ENCODE data around the gene STMND1. TPM values are rescaled to one million over a fixed set of nuclear protein-coding genes. Genes with fewer than 3 reads are reported as not detected.

Gene STMND1
- total and polyA plus RNA-seq, 2 experiments from 2014 or later: 0.80 TPM; not detected in 1

DNA sequence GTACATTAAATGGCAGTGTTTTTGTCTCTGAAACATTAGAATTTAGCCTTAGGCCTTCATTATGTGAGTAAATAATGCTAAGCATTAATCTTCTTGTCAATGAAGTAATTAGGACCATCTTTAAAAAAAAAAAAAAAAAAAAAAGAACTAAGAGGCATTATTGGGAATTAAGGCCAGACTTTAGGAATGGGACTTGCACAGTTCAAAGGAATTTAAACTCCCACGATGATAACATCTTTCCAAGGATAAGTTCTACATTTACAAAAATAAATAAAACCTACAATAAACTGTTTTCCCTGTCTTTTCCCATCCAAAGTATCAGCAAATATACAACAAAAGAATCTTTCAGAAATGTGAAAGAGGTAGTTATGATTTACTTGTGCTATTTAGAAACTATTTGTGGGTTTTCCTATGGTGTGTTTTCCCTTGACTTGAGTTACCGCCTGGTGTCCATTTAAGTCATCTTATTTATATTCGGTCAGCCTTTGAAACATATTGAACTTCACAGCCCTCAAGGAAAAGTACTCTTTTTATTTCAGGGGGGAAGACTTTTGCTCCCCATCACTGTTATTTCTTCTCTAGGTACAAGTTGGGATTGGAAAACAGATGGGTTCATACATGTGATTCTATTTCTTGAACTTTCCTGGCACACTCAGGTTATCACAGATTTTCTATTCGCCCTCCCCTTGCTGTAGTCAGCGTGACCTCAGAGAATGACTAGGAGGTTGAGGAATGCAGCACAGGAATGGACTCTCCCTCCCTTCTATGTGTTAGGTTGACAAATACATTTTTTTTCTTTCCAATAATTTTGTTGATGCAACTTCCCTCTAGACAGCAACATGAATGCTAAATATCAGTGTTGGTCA lies 13.6 kb downstream of the STMND1 start:
- no peaks in the 10 kb centered on the region for H3K36me3 ChIP-seq (ENCODE audit: insufficient read depth)
- no peaks in the 10 kb centered on the region for H3K4me1 Mint-ChIP-seq
- H3F3A ChIP-seq (replicated peaks; ENCODE audit: low read depth): no peaks in the 10 kb centered on the region
- no peaks in the 10 kb centered on the region for H3K79me2 ChIP-seq (replicated peaks; ENCODE audit: insufficient read depth)
- H3K9me3 Mint-ChIP-seq: no peaks in the 10 kb centered on the region
- H3K27ac ChIP-seq (ENCODE audit: low read depth): no peak overlapping the region
- no peaks in the 10 kb centered on the region for H3K9me2 ChIP-seq (ENCODE audit: insufficient read depth)
- no peak overlapping the region for H3K4me3 ChIP-seq
- no peak overlapping the region for H3K27ac Mint-ChIP-seq
- no peak for DNase-seq (ENCODE audit: low spot score)
- H3K4me1 ChIP-seq (ENCODE audit: insufficient read depth): no peaks in the 10 kb centered on the region
- H3K4me2 ChIP-seq: no peak overlapping the region
- no peak overlapping the region for H3K4me3 Mint-ChIP-seq
- H2AFZ ChIP-seq: no peak overlapping the region
- no peak for TF ChIP-seq NANOG (IDR thresholded peaks at IDR 0.05; ENCODE audit: borderline replicate concordance)
- no peak for TF ChIP-seq EZH2 (IDR thresholded peaks at IDR 0.05; ENCODE audit: low read depth, unreplicated experiment)
- TF ChIP-seq, protein P1, sequence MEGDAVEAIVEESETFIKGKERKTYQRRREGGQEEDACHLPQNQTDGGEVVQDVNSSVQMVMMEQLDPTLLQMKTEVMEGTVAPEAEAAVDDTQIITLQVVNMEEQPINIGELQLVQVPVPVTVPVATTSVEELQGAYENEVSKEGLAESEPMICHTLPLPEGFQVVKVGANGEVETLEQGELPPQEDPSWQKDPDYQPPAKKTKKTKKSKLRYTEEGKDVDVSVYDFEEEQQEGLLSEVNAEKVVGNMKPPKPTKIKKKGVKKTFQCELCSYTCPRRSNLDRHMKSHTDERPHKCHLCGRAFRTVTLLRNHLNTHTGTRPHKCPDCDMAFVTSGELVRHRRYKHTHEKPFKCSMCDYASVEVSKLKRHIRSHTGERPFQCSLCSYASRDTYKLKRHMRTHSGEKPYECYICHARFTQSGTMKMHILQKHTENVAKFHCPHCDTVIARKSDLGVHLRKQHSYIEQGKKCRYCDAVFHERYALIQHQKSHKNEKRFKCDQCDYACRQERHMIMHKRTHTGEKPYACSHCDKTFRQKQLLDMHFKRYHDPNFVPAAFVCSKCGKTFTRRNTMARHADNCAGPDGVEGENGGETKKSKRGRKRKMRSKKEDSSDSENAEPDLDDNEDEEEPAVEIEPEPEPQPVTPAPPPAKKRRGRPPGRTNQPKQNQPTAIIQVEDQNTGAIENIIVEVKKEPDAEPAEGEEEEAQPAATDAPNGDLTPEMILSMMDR (conservative IDR thresholded peaks at IDR 0.05; ENCODE audit: low read depth in 2 of 2): no peak
- TF ChIP-seq STAT1 (IDR thresholded peaks at IDR 0.05; ENCODE audit: unreplicated experiment): no peak
- TF ChIP-seq, protein P2, sequence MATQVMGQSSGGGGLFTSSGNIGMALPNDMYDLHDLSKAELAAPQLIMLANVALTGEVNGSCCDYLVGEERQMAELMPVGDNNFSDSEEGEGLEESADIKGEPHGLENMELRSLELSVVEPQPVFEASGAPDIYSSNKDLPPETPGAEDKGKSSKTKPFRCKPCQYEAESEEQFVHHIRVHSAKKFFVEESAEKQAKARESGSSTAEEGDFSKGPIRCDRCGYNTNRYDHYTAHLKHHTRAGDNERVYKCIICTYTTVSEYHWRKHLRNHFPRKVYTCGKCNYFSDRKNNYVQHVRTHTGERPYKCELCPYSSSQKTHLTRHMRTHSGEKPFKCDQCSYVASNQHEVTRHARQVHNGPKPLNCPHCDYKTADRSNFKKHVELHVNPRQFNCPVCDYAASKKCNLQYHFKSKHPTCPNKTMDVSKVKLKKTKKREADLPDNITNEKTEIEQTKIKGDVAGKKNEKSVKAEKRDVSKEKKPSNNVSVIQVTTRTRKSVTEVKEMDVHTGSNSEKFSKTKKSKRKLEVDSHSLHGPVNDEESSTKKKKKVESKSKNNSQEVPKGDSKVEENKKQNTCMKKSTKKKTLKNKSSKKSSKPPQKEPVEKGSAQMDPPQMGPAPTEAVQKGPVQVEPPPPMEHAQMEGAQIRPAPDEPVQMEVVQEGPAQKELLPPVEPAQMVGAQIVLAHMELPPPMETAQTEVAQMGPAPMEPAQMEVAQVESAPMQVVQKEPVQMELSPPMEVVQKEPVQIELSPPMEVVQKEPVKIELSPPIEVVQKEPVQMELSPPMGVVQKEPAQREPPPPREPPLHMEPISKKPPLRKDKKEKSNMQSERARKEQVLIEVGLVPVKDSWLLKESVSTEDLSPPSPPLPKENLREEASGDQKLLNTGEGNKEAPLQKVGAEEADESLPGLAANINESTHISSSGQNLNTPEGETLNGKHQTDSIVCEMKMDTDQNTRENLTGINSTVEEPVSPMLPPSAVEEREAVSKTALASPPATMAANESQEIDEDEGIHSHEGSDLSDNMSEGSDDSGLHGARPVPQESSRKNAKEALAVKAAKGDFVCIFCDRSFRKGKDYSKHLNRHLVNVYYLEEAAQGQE (IDR thresholded peaks at IDR 0.05; ENCODE audit: unreplicated experiment): no peak
- TF ChIP-seq ZNF114 (CRISPR knock-in tag; IDR thresholded peaks at IDR 0.05): no peak
- no peak for TF ChIP-seq EZH2phosphoT487 (IDR thresholded peaks at IDR 0.05; ENCODE audit: unreplicated experiment)
- TF ChIP-seq JUNB (IDR thresholded peaks at IDR 0.05; ENCODE audit: unreplicated experiment): no peak
- TF ChIP-seq ZNF331 (CRISPR knock-in tag; IDR thresholded peaks at IDR 0.05; ENCODE audit: low read depth): no peak
- no peak for TF ChIP-seq CREB1 (CRISPR knock-in tag; IDR thresholded peaks at IDR 0.05; ENCODE audit: low read depth)
- TF ChIP-seq, protein P3, sequence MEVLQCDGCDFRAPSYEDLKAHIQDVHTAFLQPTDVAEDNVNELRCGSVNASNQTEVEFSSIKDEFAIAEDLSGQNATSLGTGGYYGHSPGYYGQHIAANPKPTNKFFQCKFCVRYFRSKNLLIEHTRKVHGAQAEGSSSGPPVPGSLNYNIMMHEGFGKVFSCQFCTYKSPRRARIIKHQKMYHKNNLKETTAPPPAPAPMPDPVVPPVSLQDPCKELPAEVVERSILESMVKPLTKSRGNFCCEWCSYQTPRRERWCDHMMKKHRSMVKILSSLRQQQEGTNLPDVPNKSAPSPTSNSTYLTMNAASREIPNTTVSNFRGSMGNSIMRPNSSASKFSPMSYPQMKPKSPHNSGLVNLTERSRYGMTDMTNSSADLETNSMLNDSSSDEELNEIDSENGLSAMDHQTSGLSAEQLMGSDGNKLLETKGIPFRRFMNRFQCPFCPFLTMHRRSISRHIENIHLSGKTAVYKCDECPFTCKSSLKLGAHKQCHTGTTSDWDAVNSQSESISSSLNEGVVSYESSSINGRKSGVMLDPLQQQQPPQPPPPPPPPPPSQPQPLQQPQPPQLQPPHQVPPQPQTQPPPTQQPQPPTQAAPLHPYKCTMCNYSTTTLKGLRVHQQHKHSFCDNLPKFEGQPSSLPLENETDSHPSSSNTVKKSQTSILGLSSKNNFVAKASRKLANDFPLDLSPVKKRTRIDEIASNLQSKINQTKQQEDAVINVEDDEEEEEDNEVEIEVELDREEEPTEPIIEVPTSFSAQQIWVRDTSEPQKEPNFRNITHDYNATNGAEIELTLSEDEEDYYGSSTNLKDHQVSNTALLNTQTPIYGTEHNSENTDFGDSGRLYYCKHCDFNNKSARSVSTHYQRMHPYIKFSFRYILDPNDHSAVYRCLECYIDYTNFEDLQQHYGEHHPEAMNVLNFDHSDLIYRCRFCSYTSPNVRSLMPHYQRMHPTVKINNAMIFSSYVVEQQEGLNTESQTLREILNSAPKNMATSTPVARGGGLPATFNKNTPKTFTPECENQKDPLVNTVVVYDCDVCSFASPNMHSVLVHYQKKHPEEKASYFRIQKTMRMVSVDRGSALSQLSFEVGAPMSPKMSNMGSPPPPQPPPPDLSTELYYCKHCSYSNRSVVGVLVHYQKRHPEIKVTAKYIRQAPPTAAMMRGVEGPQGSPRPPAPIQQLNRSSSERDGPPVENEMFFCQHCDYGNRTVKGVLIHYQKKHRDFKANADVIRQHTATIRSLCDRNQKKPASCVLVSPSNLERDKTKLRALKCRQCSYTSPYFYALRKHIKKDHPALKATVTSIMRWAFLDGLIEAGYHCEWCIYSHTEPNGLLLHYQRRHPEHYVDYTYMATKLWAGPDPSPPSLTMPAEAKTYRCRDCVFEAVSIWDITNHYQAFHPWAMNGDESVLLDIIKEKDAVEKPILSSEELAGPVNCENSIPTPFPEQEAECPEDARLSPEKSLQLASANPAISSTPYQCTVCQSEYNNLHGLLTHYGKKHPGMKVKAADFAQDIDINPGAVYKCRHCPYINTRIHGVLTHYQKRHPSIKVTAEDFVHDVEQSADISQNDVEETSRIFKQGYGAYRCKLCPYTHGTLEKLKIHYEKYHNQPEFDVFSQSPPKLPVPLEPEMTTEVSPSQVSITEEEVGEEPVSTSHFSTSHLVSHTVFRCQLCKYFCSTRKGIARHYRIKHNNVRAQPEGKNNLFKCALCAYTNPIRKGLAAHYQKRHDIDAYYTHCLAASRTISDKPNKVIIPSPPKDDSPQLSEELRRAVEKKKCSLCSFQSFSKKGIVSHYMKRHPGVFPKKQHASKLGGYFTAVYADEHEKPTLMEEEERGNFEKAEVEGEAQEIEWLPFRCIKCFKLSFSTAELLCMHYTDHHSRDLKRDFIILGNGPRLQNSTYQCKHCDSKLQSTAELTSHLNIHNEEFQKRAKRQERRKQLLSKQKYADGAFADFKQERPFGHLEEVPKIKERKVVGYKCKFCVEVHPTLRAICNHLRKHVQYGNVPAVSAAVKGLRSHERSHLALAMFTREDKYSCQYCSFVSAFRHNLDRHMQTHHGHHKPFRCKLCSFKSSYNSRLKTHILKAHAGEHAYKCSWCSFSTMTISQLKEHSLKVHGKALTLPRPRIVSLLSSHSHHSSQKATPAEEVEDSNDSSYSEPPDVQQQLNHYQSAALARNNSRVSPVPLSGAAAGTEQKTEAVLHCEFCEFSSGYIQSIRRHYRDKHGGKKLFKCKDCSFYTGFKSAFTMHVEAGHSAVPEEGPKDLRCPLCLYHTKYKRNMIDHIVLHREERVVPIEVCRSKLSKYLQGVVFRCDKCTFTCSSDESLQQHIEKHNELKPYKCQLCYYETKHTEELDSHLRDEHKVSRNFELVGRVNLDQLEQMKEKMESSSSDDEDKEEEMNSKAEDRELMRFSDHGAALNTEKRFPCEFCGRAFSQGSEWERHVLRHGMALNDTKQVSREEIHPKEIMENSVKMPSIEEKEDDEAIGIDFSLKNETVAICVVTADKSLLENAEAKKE (CRISPR knock-in tag; IDR thresholded peaks at IDR 0.05): no peak
- TF ChIP-seq, protein P4, sequence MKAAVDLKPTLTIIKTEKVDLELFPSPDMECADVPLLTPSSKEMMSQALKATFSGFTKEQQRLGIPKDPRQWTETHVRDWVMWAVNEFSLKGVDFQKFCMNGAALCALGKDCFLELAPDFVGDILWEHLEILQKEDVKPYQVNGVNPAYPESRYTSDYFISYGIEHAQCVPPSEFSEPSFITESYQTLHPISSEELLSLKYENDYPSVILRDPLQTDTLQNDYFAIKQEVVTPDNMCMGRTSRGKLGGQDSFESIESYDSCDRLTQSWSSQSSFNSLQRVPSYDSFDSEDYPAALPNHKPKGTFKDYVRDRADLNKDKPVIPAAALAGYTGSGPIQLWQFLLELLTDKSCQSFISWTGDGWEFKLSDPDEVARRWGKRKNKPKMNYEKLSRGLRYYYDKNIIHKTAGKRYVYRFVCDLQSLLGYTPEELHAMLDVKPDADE (IDR thresholded peaks at IDR 0.05): no peak
- no peaks in the 10 kb centered on the region for H3K36me3 Mint-ChIP-seq (ENCODE audit: low read depth)
- H3K27me3 ChIP-seq (ENCODE audit: insufficient read depth): no peaks in the 10 kb centered on the region
- no peaks in the 10 kb centered on the region for H4K20me1 ChIP-seq (replicated peaks; ENCODE audit: insufficient read depth)
- H3K27me3 Mint-ChIP-seq (ENCODE audit: insufficient read depth, low read depth, poor library complexity): peaks cover 3% of the 10 kb centered on the region
- no peak for ATAC-seq

Measured in GM23338 (cell line).